Keratinocyte (primary cell): ENCODE results near the gene NUDT3.

Experiments
- CTCF ChIP-seq, 3 experiments: IDR thresholded peaks in 1 of 3; conservative IDR thresholded peaks in 1 of 3; optimal IDR thresholded peaks in 1 of 3; 2 replicates in 2 of 3; 3 replicates in 1 of 3; pipeline versions ENCODE3 to v1.5.1; 2011; ENCODE audit warnings: low read length in 3 of 3, mild to moderate bottlenecking in 3 of 3, moderate library complexity in 2 of 3, control low read depth in 1 of 3, inconsistent platforms in 1 of 3; ENCODE audit not compliant: insufficient read depth in 2 of 3; ENCODE audit errors: extremely low read depth in 1 of 3
- EZH2 ChIP-seq: IDR thresholded peaks from one replicate; pipeline ENCODE4 v1.6.1; 2012; ENCODE audit warnings: inconsistent platforms, mild to moderate bottlenecking, low read length, moderate library complexity

- TF ChIP-seq CTCF (optimal IDR thresholded peaks at IDR 0.05 in 1 of 3, IDR thresholded peaks at IDR 0.05 in 1 of 3, conservative IDR thresholded peaks at IDR 0.05 in 1 of 3; ENCODE audit: extremely low read depth in 1 of 3, insufficient read depth in 2 of 3, low read length in 3 of 3) (no peak), EZH2 (no peak)
Measured at GRCh38 chr6:34280216-34280615, 112.3 kb downstream of the NUDT3 start.
